DOHH2 (cell line): ENCODE data around the gene CBFB.

Experiments
- EZH2phosphoT487 ChIP-seq: fragments of 200-600 bp; sonication (generic); IDR thresholded peaks from 2 replicates; pipeline ENCODE4 v1.6.1; 2017; ENCODE audit warnings: borderline replicate concordance, mild to moderate bottlenecking, antibody characterized with exemption, low read length, moderate library complexity, mixed read lengths
- TF ChIP-seq, protein P1 (sequence below): fragments of 200-600 bp; sonication (generic); IDR thresholded peaks from one replicate; pipeline ENCODE4 v1.5.1; 2014; ENCODE audit warnings: antibody characterized with exemption, mild to moderate bottlenecking, low read depth, low read length; ENCODE audit not compliant: poor library complexity, severe bottlenecking

DNA sequence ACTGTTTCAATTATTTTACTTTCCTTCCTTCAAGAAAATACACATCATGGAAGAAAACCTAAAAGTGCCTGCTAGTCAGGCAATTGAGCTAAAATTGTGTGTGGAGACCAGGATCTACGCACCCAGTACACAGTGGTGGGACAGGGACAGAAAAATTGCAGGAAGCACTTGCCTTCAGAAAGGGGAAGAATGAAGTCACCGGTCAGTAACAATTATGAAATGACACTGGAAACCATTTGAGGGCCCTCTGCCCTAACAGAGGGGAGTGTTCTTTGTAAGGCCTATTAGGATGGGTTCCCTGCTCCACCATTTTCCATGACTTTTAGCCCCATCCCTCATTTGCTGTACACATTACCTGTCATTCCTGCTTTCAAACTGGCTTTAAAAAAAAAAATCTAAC, 76.3 kb downstream of the CBFB start:
- TF ChIP-seq, protein P1, sequence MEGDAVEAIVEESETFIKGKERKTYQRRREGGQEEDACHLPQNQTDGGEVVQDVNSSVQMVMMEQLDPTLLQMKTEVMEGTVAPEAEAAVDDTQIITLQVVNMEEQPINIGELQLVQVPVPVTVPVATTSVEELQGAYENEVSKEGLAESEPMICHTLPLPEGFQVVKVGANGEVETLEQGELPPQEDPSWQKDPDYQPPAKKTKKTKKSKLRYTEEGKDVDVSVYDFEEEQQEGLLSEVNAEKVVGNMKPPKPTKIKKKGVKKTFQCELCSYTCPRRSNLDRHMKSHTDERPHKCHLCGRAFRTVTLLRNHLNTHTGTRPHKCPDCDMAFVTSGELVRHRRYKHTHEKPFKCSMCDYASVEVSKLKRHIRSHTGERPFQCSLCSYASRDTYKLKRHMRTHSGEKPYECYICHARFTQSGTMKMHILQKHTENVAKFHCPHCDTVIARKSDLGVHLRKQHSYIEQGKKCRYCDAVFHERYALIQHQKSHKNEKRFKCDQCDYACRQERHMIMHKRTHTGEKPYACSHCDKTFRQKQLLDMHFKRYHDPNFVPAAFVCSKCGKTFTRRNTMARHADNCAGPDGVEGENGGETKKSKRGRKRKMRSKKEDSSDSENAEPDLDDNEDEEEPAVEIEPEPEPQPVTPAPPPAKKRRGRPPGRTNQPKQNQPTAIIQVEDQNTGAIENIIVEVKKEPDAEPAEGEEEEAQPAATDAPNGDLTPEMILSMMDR: no peak
- TF ChIP-seq EZH2phosphoT487: no peak
